ENCODE data around the gene NBDY.

NBDY gene

GRCh38 chrX:56798339-56798711 lies 69.3 kb downstream of the NBDY start:
- no peak for DNase-seq (ENCODE audit: extremely low read depth, low read depth)
- TF ChIP-seq, protein P1, sequence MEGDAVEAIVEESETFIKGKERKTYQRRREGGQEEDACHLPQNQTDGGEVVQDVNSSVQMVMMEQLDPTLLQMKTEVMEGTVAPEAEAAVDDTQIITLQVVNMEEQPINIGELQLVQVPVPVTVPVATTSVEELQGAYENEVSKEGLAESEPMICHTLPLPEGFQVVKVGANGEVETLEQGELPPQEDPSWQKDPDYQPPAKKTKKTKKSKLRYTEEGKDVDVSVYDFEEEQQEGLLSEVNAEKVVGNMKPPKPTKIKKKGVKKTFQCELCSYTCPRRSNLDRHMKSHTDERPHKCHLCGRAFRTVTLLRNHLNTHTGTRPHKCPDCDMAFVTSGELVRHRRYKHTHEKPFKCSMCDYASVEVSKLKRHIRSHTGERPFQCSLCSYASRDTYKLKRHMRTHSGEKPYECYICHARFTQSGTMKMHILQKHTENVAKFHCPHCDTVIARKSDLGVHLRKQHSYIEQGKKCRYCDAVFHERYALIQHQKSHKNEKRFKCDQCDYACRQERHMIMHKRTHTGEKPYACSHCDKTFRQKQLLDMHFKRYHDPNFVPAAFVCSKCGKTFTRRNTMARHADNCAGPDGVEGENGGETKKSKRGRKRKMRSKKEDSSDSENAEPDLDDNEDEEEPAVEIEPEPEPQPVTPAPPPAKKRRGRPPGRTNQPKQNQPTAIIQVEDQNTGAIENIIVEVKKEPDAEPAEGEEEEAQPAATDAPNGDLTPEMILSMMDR (IDR thresholded peaks at IDR 0.05; ENCODE audit: low read depth, low read length), result no peak

GRCh38 chrX:56798866-56799758 lies 70.1 kb downstream of the NBDY start:
- no peak for DNase-seq (ENCODE audit: extremely low read depth, low read depth)

GRCh38 chrX:56800307-56800706 lies 71.3 kb downstream of the NBDY start:
- DNase-seq (ENCODE audit: extremely low read depth, low read depth), result no peak
- TF ChIP-seq, protein P1 (IDR thresholded peaks at IDR 0.05; ENCODE audit: low read depth, low read length), result no peak

More at GRCh38 chrX:56798866-56799758, 70.1 kb downstream of the NBDY start:
- TF ChIP-seq, protein P1 (IDR thresholded peaks at IDR 0.05; ENCODE audit: low read depth, low read length), result no peak; the same call in 1 of the 2 replicates

DNA sequence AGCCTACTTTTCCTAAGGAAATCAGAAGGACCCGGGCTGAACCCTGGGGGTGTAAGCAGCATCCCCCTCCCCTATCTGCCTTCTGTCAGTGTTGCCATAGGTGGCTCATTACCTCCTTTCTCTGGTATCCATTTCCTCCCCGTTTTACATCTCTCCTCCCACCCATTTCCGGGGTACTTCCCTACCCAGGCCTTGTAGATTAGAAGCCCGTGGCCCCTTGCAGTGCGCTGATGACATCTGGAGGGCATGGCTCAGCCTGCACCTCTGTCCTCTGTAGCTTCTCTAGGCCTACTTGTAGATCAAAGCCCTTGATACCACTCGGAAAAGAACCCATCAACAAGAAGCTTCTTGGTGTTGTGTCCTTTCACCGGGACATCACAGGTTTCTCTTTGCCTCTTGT lies 71.8 kb downstream of the NBDY start:
- no peak for DNase-seq (ENCODE audit: extremely low read depth, low read depth)
- TF ChIP-seq, protein P1 (IDR thresholded peaks at IDR 0.05; ENCODE audit: low read depth, low read length), result no peak

GRCh38 chrX:56802428-56802827 lies 73.4 kb downstream of the NBDY start:
- TF ChIP-seq, protein P1 (IDR thresholded peaks at IDR 0.05; ENCODE audit: low read depth, low read length), result no peak
- no peak for DNase-seq (ENCODE audit: extremely low read depth, low read depth)

DNA sequence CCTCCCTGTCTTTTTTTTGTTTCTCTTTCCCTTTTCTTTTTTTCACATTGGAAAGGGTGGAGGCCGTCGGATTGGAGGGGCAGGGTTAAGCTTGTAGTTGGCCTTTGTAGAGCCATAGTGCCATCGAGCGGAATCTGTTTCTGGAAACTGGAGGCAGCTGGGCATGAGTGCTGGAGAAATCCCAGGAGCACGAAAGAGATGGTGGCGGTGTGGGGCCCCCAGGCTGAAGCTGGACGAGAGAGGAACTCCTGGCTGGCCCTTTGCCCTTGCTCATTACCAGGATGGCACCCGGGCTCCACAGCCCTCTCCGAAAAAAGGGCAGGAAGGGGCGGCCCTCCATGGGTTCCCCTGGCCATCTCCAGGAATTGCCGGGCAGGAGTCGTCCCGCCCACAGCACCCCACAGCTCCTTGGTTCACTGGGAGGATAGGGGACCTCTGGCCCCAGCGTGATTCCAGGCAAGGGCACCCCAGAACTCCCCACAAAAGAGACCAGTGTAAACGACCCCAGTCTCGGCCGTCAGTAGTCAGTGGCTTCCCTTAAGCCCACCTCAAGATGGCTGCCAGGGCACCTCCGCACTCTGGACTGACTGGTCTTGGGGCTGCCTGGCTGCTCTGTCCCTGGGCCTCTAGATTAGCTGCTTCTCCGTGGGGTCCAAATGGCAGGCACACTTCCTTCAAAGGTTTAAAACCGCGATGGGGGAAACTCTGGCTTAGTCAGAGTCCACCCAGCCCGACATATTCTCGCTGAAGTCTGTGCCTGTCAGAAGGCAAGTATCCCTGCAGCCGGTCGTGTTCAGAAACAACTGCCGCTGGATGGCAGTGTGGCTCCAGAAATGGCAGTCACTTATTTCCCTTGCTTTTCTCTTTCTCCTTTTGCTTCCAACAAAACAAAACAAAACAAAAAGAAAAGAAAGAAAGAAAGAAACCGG lies 74.1 kb downstream of the NBDY start:
- TF ChIP-seq, protein P1 (IDR thresholded peaks at IDR 0.05; ENCODE audit: low read depth, low read length), result peak; percentile 70
- DNase-seq (ENCODE audit: extremely low read depth, low read depth), result peak; percentile 76

All from AG09319 (cell line).